ENCODE data around the gene GPC1. TPM values are rescaled to one million over a fixed set of nuclear protein-coding genes. Genes with fewer than 3 reads are reported as not detected.

The GPC1 gene
- polyA plus RNA-seq, 1 of the 3 experiments (the other 2 are of a cell fraction) = 65.5 TPM

GRCh38 chr2:240473211-240473610, 37.7 kb downstream of the GPC1 start:
- Histone ChIP-seq H3F3A (replicated peaks; ENCODE audit: insufficient read depth) (peaks cover 6% of the 10 kb centered on the region), H3K9me3 (peaks cover 14% of the 10 kb centered on the region), H3K36me3 (replicated peaks in 1 of 2; ENCODE audit: control insufficient read depth in 1 of 2, insufficient read depth in 2 of 2, low read length in 1 of 2) (no peaks in the 10 kb centered on the region), H3K27me3 (ENCODE audit: insufficient read depth) (no peaks in the 10 kb centered on the region), H2AFZ (ENCODE audit: low read depth) (no peak overlapping the region), H3K9ac (no peak overlapping the region), H4K20me1 (ENCODE audit: insufficient read depth) (no peaks in the 10 kb centered on the region), H3K9me2 (no peaks in the 10 kb centered on the region), H3K4me2 (no peak overlapping the region), H3K27ac (ENCODE audit: low read depth in 2 of 2, low read length in 1 of 2) (no peak overlapping the region), H3K4me1 (ENCODE audit: control insufficient read depth in 1 of 2, insufficient read depth in 2 of 2, low read depth in 1 of 2, low read length in 1 of 2) (no peaks in the 10 kb centered on the region; a peak in 1 of 4 replicates), H3K79me2 (ENCODE audit: insufficient read depth) (no peaks in the 10 kb centered on the region), H3K4me3 (ENCODE audit: low read depth in 2 of 2, low read length in 1 of 2) (no peak overlapping the region)
- ChIA-PET POLR2A (no interaction called here), CTCF (interaction anchor here (1.0 to 1.2 kb wide), 2 partner anchors 12 to 41 kb away, joined by 3 read pairs; no protein-coding TSS in a partner anchor)
- 83% methylated on average over 4 of the region's 4 CpGs for WGBS (ENCODE audit: low lambda C conversion rate)
- no peak for TF ChIP-seq MAX (IDR thresholded peaks at IDR 0.05; ENCODE audit: low read depth)
- TF ChIP-seq MEF2A (IDR thresholded peaks at IDR 0.05; ENCODE audit: borderline replicate concordance, low read depth) = no peak
- TF ChIP-seq ELF1 (IDR thresholded peaks at IDR 0.05) = no peak
- TF ChIP-seq, protein P1, sequence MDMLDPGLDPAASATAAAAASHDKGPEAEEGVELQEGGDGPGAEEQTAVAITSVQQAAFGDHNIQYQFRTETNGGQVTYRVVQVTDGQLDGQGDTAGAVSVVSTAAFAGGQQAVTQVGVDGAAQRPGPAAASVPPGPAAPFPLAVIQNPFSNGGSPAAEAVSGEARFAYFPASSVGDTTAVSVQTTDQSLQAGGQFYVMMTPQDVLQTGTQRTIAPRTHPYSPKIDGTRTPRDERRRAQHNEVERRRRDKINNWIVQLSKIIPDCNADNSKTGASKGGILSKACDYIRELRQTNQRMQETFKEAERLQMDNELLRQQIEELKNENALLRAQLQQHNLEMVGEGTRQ (IDR thresholded peaks at IDR 0.05; ENCODE audit: borderline replicate concordance, low read depth, low read length) = no peak
- TF ChIP-seq EZH2phosphoT487 (IDR thresholded peaks at IDR 0.05; ENCODE audit: borderline replicate concordance, low read depth) = no peak
- no peak for TF ChIP-seq TEAD4 (IDR thresholded peaks at IDR 0.05; ENCODE audit: borderline replicate concordance, insufficient read depth)
- no peak for TF ChIP-seq SMC3 (IDR thresholded peaks at IDR 0.05; ENCODE audit: low read depth, low read length)
- no peak for TF ChIP-seq GATA2 (CRISPR knock-in tag; IDR thresholded peaks at IDR 0.05)
- no peak for TF ChIP-seq JUND (IDR thresholded peaks at IDR 0.05)
- TF ChIP-seq, protein P2, sequence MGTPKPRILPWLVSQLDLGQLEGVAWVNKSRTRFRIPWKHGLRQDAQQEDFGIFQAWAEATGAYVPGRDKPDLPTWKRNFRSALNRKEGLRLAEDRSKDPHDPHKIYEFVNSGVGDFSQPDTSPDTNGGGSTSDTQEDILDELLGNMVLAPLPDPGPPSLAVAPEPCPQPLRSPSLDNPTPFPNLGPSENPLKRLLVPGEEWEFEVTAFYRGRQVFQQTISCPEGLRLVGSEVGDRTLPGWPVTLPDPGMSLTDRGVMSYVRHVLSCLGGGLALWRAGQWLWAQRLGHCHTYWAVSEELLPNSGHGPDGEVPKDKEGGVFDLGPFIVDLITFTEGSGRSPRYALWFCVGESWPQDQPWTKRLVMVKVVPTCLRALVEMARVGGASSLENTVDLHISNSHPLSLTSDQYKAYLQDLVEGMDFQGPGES (IDR thresholded peaks at IDR 0.05; ENCODE audit: low read depth, low read length) = no peak
- TF ChIP-seq, protein P3, sequence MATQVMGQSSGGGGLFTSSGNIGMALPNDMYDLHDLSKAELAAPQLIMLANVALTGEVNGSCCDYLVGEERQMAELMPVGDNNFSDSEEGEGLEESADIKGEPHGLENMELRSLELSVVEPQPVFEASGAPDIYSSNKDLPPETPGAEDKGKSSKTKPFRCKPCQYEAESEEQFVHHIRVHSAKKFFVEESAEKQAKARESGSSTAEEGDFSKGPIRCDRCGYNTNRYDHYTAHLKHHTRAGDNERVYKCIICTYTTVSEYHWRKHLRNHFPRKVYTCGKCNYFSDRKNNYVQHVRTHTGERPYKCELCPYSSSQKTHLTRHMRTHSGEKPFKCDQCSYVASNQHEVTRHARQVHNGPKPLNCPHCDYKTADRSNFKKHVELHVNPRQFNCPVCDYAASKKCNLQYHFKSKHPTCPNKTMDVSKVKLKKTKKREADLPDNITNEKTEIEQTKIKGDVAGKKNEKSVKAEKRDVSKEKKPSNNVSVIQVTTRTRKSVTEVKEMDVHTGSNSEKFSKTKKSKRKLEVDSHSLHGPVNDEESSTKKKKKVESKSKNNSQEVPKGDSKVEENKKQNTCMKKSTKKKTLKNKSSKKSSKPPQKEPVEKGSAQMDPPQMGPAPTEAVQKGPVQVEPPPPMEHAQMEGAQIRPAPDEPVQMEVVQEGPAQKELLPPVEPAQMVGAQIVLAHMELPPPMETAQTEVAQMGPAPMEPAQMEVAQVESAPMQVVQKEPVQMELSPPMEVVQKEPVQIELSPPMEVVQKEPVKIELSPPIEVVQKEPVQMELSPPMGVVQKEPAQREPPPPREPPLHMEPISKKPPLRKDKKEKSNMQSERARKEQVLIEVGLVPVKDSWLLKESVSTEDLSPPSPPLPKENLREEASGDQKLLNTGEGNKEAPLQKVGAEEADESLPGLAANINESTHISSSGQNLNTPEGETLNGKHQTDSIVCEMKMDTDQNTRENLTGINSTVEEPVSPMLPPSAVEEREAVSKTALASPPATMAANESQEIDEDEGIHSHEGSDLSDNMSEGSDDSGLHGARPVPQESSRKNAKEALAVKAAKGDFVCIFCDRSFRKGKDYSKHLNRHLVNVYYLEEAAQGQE (IDR thresholded peaks at IDR 0.05; ENCODE audit: low read depth, low read length) = no peak
- TF ChIP-seq, protein P4, sequence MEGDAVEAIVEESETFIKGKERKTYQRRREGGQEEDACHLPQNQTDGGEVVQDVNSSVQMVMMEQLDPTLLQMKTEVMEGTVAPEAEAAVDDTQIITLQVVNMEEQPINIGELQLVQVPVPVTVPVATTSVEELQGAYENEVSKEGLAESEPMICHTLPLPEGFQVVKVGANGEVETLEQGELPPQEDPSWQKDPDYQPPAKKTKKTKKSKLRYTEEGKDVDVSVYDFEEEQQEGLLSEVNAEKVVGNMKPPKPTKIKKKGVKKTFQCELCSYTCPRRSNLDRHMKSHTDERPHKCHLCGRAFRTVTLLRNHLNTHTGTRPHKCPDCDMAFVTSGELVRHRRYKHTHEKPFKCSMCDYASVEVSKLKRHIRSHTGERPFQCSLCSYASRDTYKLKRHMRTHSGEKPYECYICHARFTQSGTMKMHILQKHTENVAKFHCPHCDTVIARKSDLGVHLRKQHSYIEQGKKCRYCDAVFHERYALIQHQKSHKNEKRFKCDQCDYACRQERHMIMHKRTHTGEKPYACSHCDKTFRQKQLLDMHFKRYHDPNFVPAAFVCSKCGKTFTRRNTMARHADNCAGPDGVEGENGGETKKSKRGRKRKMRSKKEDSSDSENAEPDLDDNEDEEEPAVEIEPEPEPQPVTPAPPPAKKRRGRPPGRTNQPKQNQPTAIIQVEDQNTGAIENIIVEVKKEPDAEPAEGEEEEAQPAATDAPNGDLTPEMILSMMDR (IDR thresholded peaks at IDR 0.05) = no peak
- TF ChIP-seq SIN3A (IDR thresholded peaks at IDR 0.05; ENCODE audit: borderline replicate concordance, low read depth, low read length) = no peak
- no peak for TF ChIP-seq MXI1 (IDR thresholded peaks at IDR 0.05; ENCODE audit: low read depth, low read length)
- TF ChIP-seq NRF1 (IDR thresholded peaks at IDR 0.05; ENCODE audit: low read depth, low read length) = no peak
- no peak for TF ChIP-seq RAD21 (IDR thresholded peaks at IDR 0.05; ENCODE audit: low read length)
- TF ChIP-seq EP300 (IDR thresholded peaks at IDR 0.05; ENCODE audit: borderline replicate concordance in 1 of 2, low read depth in 1 of 2, low read length in 1 of 2) = no peak
- TF ChIP-seq NFIC (IDR thresholded peaks at IDR 0.05; ENCODE audit: borderline replicate concordance) = no peak
- TF ChIP-seq, protein P5, sequence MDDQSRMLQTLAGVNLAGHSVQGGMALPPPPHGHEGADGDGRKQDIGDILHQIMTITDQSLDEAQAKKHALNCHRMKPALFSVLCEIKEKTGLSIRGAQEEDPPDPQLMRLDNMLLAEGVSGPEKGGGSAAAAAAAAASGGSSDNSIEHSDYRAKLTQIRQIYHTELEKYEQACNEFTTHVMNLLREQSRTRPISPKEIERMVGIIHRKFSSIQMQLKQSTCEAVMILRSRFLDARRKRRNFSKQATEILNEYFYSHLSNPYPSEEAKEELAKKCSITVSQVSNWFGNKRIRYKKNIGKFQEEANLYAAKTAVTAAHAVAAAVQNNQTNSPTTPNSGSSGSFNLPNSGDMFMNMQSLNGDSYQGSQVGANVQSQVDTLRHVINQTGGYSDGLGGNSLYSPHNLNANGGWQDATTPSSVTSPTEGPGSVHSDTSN (IDR thresholded peaks at IDR 0.05) = no peak
- no peak for TF ChIP-seq FOXM1 (IDR thresholded peaks at IDR 0.05; ENCODE audit: low read depth)
- no peak for DNase-seq

Measured in SK-N-SH (cell line).